Measurements from ENCODE around the gene GPSM1.
A peak's percentile ranks its signal among the peaks of the same experiment; 100 is the strongest.
"Not testable (repeated sequence)": the region's sequence is repeated elsewhere in the genome, so short reads cannot be mapped to it uniquely, and the experiment has no call there.

The GPSM1 gene

DNA sequence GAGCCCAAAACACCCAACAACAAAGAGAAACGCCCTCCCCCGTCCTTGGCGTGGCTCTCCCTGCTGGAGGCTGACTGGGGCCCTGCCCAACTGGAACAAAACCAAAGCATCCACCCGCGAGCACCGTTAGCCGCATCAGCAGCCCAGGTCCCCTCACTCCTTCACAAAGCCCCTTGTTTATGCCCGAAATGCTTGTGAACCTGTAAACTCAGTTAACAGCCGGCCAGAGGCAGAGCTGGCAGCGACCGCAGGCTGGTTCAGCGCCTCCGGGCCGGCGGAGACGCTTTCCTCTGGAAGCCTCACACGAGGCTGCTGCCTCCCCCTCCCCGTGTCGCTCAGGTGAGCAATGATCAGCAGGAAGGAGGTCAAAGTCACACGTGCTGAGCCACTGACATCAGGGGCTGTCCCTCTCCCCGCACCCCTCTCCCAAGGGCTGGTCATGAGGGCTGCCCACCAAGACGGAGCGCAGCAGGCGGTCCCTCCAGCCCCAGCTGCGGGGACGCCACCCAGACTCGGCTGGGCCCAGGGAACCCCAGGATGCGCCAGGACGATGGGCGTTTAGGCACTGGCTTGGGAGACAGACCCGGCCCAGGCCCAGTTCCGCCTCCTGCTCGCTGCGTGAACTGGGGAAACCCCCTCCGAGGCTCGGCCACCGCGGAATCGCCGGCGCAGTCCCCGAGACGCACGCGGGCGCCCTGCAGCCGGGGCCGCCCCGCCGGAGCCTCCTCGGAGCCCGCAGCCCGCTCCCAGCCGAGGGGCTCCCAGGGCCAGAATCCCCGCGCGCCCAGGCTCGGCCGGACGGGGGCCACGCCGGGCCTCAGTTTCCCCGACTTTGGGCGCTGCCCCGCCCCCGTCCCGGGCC lies 72.1 kb downstream of the GPSM1 start:
- no peak for DNase-seq (ENCODE audit: low read depth)
- H3K4me3 ChIP-seq (ENCODE audit: low read depth, low read length) = peak overlapping the region; percentile 77

DNA sequence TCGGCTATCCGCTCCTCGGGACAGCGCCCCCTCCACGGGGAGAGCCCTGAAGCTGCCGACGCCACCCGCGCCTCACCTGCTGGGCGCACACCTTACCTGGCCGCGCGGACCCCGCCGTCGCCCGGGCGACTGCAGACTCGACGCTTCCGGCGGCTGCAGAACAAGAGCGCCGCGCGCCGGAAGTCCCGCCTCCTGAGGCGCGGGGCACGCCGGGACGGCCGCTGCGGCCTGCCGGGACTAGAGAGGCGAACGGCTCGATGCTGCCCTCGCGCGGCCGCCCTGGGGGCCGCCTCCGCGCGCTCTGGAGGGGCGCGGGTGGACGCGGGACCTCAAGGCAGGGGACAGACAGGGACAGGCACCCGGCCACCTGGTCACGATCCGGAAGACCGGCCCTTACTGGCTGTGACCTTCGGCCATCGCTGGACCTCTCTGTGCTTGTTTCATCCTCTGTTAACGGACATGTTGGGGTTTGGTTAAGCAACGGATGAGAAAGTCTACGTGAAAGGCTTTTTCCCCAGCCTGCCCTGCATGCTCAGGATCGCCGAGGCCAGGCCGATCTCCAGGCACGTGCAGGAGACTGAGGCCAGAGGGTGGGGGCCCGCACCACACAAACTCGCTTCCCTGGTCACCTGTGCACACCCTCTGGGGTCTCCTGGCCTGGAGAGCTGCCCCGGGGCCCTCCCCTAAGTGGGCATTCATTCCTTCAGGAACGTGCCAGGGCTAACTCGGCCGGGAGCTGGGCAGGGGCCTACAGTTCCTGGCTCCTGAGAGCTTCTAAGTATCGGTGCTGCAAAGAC lies 72.9 kb downstream of the GPSM1 start, which contains the start of gene SNAPC4:
Gene SNAPC4 (minus strand): TSS at position 133 of the 797 bp plus-strand sequence. CDS start 1,742 bp downstream, outside the sequence.
- peak; percentile 39 for DNase-seq (ENCODE audit: low read depth)
- peak within 1 kb of the TSS; percentile 77 for H3K4me3 ChIP-seq (ENCODE audit: low read depth, low read length)

DNA sequence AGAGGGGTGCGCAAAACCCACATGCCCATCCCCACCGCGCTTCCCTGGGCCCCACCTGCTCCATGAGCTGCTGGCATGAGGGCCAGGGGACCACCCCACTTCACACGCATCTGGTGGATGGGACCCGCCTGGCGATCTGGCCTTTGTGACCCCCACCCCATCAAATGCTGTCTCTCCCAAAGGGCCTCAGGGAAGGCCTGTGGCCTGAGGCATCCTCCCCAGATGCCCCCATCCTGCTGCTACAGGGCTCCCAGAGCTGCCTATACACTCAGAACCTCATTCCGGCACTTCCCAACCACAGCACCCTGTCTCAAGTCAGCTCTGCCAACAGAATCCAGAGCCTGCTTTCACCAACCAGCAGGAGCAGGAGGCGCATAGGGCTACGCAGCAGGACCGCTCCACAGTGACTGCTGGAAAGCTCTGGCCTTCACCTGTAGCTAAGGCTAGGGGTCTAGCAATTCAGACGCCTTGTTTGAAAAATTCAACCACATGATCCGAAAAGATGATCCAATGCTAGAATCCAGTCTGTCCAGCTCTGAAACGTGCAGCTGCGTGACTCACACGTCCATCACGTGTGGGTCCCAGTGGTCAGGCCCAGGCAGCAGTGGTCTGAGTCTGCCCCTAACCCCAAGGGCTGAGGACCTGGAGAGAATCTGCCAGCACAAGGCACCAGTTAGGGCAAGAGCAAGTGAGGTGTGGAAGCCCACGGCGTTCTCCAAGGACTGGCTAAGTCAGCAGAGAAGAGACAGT lies 74.0 kb downstream of the GPSM1 start:
- no peak for DNase-seq (ENCODE audit: low read depth)
- H3K4me3 ChIP-seq (ENCODE audit: low read depth, low read length) = no peak overlapping the region

DNA sequence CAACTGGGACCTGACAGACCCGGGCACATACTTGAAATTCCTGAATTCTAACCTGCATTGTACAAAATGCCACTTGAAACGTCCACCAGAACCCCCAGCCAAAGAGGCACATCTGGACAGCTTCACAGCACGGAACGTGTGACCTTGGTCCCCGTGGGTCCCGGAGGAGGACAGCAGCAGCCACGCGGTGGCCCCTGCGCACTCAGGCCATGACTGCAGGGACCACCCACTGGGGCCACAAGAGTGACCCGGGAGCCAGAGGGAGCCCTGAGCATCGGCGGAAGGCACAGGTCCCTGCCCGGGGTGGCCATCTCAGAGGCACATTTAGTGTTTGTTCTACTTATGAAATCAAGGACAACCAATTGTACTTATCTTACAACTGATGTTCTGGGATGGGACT lies 74.7 kb downstream of the GPSM1 start:
- no peak for DNase-seq (ENCODE audit: low read depth)
- no peak overlapping the region for H3K4me3 ChIP-seq (ENCODE audit: low read depth, low read length)

DNA sequence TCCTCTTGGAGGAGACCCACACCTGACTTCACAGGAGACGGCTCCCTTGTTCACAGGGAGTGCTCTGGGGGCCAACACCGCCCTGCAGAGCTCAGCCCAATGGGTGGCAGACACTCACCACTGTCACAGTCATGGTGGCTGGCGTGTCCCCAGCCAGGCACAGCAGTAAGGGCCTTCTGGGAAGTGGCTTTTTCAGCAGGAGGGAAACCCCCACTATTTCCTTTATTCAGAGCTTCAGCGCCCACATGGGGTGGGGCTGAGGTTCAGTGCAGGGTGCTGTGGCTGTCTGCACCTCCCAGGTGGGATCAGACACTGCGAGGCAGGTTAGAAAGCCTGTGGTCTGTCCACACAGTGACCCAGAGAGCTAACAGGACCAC lies 76.2 kb downstream of the GPSM1 start:
- H3K4me3 ChIP-seq (ENCODE audit: low read depth, low read length) = no peak overlapping the region
- no peak for DNase-seq (ENCODE audit: low read depth)

DNA sequence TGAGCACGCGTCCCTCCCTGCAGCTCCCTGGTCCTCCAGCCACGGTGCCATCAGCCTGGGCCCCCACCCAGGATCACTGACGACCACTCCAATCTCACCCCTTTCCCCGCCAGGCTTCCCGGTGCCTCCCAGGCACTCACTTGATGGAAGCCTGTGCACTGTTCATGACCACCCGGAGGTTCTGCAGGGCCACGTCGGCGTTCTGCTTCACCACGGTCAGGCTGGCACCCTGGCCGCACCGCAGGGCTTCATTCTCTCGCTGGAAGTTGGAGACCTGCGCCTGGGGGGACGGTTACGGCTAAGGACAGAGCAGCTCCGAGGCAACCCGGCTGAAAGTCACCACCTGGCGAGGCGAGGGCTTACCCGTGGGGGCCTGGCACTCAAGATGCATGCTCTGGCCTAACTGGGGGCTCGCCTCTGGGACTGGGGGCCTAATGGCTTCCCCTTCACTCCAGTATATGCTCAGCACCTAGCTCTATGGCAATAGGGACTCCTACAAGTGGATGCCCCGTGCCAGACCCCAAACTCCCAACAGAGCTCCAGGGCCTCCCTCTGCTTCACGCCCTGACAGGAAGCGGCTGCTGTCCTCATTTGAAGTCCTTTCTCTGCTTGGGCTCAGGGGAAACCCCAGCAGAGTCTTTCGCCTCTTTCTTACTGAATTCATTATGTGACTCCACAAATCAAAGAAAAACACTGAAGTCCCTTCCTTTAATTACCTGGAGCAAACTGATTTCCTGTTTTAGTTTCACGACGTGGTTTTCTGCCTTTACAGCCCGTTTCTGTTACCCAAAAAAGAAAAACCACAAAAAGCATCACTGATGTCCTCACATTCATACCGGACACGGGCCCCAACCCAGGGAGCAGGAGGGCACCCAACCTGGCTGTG lies 76.8 kb downstream of the GPSM1 start:
- no peak overlapping the region for H3K4me3 ChIP-seq (ENCODE audit: low read depth, low read length)
- DNase-seq (ENCODE audit: low read depth) = no peak

DNA sequence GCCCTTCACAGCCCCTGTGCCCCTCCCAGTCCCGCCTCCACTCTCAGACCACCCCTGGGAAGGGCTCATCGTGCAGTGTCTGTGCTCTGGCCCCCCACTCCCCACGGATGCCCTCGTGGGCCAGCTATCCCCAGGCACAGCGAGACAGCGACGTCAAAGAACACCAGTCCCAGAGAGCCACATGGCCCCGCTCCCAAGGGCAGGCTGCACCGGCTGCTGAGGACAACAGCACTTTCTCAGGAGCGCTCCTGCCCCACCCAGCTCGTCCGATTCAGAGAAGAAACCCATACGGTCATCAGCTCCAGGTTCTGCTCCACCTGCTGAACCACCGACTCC lies 77.4 kb downstream of the GPSM1 start:
- no peak for DNase-seq (ENCODE audit: low read depth)
- H3K4me3 ChIP-seq (ENCODE audit: low read depth, low read length) = no peak overlapping the region

DNA sequence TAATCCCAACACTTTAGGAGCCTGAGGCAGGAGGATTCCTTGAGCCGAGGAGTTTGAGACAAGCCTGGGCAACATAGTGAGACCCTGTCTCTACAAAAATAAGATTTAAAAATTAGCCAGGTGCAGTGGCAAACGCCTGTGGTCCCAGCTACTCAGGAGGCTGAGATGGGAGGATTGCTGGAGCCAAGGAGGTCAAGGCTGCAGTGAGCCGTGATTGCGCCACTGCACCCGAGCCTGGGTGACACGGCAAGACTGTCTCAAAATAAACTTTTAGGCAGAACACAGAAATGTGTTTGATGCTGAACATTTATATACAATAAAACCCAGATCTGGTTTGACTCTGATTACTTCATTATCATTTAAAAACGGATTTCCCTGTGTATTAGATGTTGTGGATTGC lies 78.1 kb downstream of the GPSM1 start:
- DNase-seq (ENCODE audit: low read depth) = no peak
- H3K4me3 ChIP-seq (ENCODE audit: low read depth, low read length) = no peak overlapping the region

DNA sequence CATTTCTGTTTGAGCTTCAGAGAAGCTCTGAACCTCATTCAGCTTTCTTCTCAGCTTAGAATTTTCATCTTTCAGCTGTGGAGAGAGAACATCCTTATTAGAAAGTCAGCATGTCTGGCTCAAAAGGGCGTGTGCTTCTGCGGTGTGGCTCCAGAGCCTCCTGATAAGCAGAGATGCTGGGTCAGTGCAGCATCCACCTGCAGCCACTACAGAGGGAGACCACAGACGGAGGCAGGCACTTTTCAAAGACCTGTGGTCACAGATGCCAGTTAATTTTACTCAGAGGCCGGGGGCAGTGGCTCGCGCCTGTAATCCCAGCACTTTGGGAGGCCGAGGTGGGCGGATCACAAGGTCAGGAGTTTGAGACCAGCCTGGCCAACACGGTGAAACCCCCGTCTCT lies 78.6 kb downstream of the GPSM1 start:
- DNase-seq (ENCODE audit: low read depth); H3K4me3 ChIP-seq (ENCODE audit: low read depth, low read length): not testable (repeated sequence)

DNA sequence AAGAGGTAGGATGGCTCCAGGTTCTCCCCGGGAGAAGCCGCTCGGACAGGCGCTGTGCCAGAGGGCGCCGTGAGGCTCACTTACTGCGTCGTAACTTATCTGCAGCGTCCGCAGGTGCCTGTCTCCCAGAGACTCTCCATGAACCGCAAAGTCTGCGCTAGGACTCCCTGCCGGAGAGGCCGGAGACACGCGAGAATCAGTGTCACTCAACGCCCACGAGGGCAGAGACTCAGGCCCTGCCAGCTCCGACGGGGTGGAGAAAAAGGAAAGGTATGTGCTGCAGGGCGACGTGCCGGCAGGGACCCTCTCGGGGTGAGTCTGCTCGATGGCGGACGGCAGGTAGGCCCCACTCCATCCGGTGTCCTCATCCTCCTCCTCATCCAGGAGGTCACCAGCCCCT lies 79.7 kb downstream of the GPSM1 start:
- H3K4me3 ChIP-seq (ENCODE audit: low read depth, low read length); DNase-seq (ENCODE audit: low read depth): not testable (repeated sequence)

DNA sequence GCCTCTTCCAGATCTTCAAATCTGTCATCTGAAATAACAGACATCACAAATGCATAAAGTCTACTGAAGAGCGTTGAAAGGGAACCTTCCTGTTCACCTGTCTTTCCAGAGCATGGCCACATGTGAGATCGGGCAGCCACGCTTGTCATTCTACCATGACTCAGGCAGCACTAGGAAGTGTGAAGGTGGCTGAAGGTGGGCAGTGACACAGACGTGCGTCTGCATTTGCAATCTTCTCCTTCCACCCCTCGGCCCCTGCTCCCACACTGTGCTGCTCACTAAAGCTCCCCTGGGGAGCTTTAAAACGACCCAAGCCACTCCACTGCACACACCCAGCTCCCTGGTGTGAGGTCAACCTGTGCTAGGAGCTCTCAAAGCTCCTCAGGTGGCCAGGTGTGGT lies 80.6 kb downstream of the GPSM1 start:
- no peak for DNase-seq (ENCODE audit: low read depth)

More for the DNA sequence above, 80.6 kb downstream of the GPSM1 start:
- no peak overlapping the region for H3K4me3 ChIP-seq (ENCODE audit: low read depth, low read length)

Data from skeletal muscle cell (primary cell).